ENCODE results near the gene TSPO2.

The TSPO2 gene

GRCh38 chr6:41078101-41078500, 35.8 kb downstream of the TSPO2 start:
- DNase-seq: no peak

- DNase-seq: no peak
Measured at GRCh38 chr6:41079080-41079479, 36.8 kb downstream of the TSPO2 start.

- peak; percentile 19 to 46 for DNase-seq
Measured at GRCh38 chr6:41080621-41081020, 38.4 kb downstream of the TSPO2 start.

GRCh38 chr6:41083072-41083471, 40.8 kb downstream of the TSPO2 start:
- no peak for DNase-seq

- no peak for DNase-seq
Measured at GRCh38 chr6:41085182-41085581, 42.9 kb downstream of the TSPO2 start.

- DNase-seq: no peak
Measured at GRCh38 chr6:41088451-41088850, 46.2 kb downstream of the TSPO2 start.

- no peak for DNase-seq
Measured at GRCh38 chr6:41090841-41091761, 48.8 kb downstream of the TSPO2 start.

- DNase-seq: peak in 1 of 2 donors; percentile 20
Measured at GRCh38 chr6:41092421-41093140, 50.3 kb downstream of the TSPO2 start.

- DNase-seq: no peak
Measured at GRCh38 chr6:41093729-41094128, 51.5 kb downstream of the TSPO2 start.
